Endodermal cell (in vitro differentiated cells): ENCODE measurements around the gene MYL9. TPM values are rescaled to one million over a fixed set of nuclear protein-coding genes. Genes with fewer than 3 reads are reported as not detected.

ENCODE experiments used
- DNase-seq: peaks from one replicate; pipeline ENCODE4 v3.0.0-alpha.2; 2017
- H3K27ac ChIP-seq: 2 replicates; pipeline ENCODE4 v1.5.1; 2013; ENCODE audit warnings: mild to moderate bottlenecking, low read depth, low read length, moderate library complexity
- H3K27me3 ChIP-seq: 2 replicates; pipeline ENCODE4 v1.6.1; 2013; ENCODE audit warnings: mild to moderate bottlenecking, low read length, moderate library complexity; ENCODE audit not compliant: insufficient read depth, control insufficient read depth, poor library complexity, severe bottlenecking
- H3K36me3 ChIP-seq: 2 replicates; pipeline ENCODE4 v1.7.0; 2013; ENCODE audit warnings: mild to moderate bottlenecking, low read length, moderate library complexity; ENCODE audit not compliant: control insufficient read depth, insufficient read depth
- H3K4me1 ChIP-seq: one replicate; pipeline ENCODE4 v1.7.0; 2013; ENCODE audit warnings: low read length; ENCODE audit not compliant: control insufficient read depth, insufficient read depth
- H3K4me3 ChIP-seq: 2 replicates; pipeline ENCODE4 v1.5.1; 2013; ENCODE audit warnings: mild to moderate bottlenecking, low read length, moderate library complexity
- H3K9ac ChIP-seq: 2 replicates; pipeline ENCODE4 v1.6.1; 2013; ENCODE audit warnings: mild to moderate bottlenecking, low read length, moderate library complexity; ENCODE audit not compliant: poor library complexity, severe bottlenecking; ENCODE audit errors: extremely low read depth
- H3K9me3 ChIP-seq: 2 replicates; pipeline ENCODE4 v1.6.1; 2013; ENCODE audit warnings: mild to moderate bottlenecking, low read length, moderate library complexity; ENCODE audit not compliant: control insufficient read depth
- H3K27ac Mint-ChIP-seq: 2 replicates; pipeline ENCODE4 v1.8.0; 2020; ENCODE audit warnings: mixed read lengths
- H3K27me3 Mint-ChIP-seq: 2 replicates; pipeline ENCODE4 v1.8.0; 2021; ENCODE audit warnings: mild to moderate bottlenecking, mixed read lengths; ENCODE audit not compliant: insufficient read depth
- H3K36me3 Mint-ChIP-seq: 2 replicates; pipeline ENCODE4 v1.8.0; 2020; ENCODE audit warnings: low read depth, mixed read lengths
- H3K4me1 Mint-ChIP-seq: 2 replicates; pipeline ENCODE4 v1.8.0; 2020; ENCODE audit warnings: mixed read lengths
- H3K4me3 Mint-ChIP-seq: 2 replicates; pipeline ENCODE4 v1.8.0; 2020; ENCODE audit warnings: mild to moderate bottlenecking, moderate library complexity, mixed read lengths
- H3K9me3 Mint-ChIP-seq: 2 replicates; pipeline ENCODE4 v1.8.0; 2020; ENCODE audit warnings: mild to moderate bottlenecking, mixed read lengths
- CTCF ChIP-seq: fragments of 200-600 bp; sonication (generic); conservative IDR thresholded peaks from 2 replicates; pipeline ENCODE4 v1.5.0; 2021; ENCODE audit warnings: antibody characterized with exemption, mild to moderate bottlenecking
- WGBS, 2 experiments: methylation state at CpG; one replicate each; pipeline versions ENCODE4 v1.1.5 to v1.1.7; 2013; ENCODE audit warnings: missing lambda C conversion rate in 2 of 2, mixed read lengths in 1 of 2; ENCODE audit not compliant: insufficient coverage in 1 of 2, insufficient read length in 1 of 2; 5-methylcytosine and 5-hydroxymethylcytosine counted together
- total RNA-seq, 2 donors: library from RNA; stranded (reverse); fragmentation: NEBNext Ultra II Directional in 1 of 2; extraction: Animal tissue kit (Norgen Biotek cat#: 25700) in 1 of 2; gene quantifications; 2 replicates in 1 of 2; 3 replicates in 1 of 2; pipeline ENCODE4 v1.2.1, GENCODE V29; 2021

Gene MYL9
- total RNA-seq, 2 donors from 2014 or later = 264 to 284 TPM

- 59 to 91% methylated on average over 4 of the region's 4 CpGs for WGBS, 2 experiments
- Histone ChIP-seq H3K27me3 (no peaks in the 10 kb centered on the region), H3K27ac (peak overlapping the region; percentile 67), H3K4me3 (no peak overlapping the region), H3K9me3 (no peaks in the 10 kb centered on the region), H3K36me3 (peaks cover 68% of the 10 kb centered on the region), H3K9ac (no peak overlapping the region), H3K4me1 (no peaks in the 10 kb centered on the region)
- H3K27me3 Mint-ChIP-seq = no peaks in the 10 kb centered on the region
- peak overlapping the region; percentile 44 for H3K27ac Mint-ChIP-seq
- H3K4me3 Mint-ChIP-seq = no peak overlapping the region
- no peak for TF ChIP-seq CTCF
- no peaks in the 10 kb centered on the region for H3K9me3 Mint-ChIP-seq
- DNase-seq = no peak
- H3K36me3 Mint-ChIP-seq = peaks cover 54% of the 10 kb centered on the region
- H3K4me1 Mint-ChIP-seq = no peaks in the 10 kb centered on the region
Observed at GRCh38 chr20:36497856-36498255, 43.5 kb upstream of the MYL9 start.

- H3K9me3 ChIP-seq = no peaks in the 10 kb centered on the region
- WGBS, 2 experiments = 91 to 95% methylated on average over 5 to 14 of the region's 14 CpGs
- H3K27me3 Mint-ChIP-seq = no peaks in the 10 kb centered on the region
- no peak overlapping the region for H3K4me3 ChIP-seq
- peak overlapping the region; percentile 67 for H3K27ac ChIP-seq
- peak overlapping the region; percentile 8 for H3K27ac Mint-ChIP-seq
- TF ChIP-seq CTCF = no peak
- H3K4me3 Mint-ChIP-seq = no peak overlapping the region
- peaks cover 57% of the 10 kb centered on the region for H3K36me3 Mint-ChIP-seq
- H3K36me3 ChIP-seq = peaks cover 70% of the 10 kb centered on the region
- DNase-seq = no peak
- H3K9ac ChIP-seq = no peak overlapping the region
- H3K9me3 Mint-ChIP-seq = no peaks in the 10 kb centered on the region
- H3K27me3 ChIP-seq = no peaks in the 10 kb centered on the region
- no peaks in the 10 kb centered on the region for H3K4me1 ChIP-seq
- no peaks in the 10 kb centered on the region for H3K4me1 Mint-ChIP-seq
Observed at GRCh38 chr20:36498386-36499179, 42.7 kb upstream of the MYL9 start.

- H3K36me3 ChIP-seq = peaks cover 72% of the 10 kb centered on the region
- no peak for TF ChIP-seq CTCF
- Mint-ChIP-seq H3K27ac (no peak overlapping the region), H3K27me3 (no peaks in the 10 kb centered on the region), H3K4me1 (no peaks in the 10 kb centered on the region), H3K4me3 (no peak overlapping the region), H3K36me3 (peaks cover 61% of the 10 kb centered on the region), H3K9me3 (no peaks in the 10 kb centered on the region)
- H3K9me3 ChIP-seq = no peaks in the 10 kb centered on the region
- H3K4me1 ChIP-seq = no peaks in the 10 kb centered on the region
- no peak overlapping the region for H3K4me3 ChIP-seq
- no peak overlapping the region for H3K27ac ChIP-seq
- DNase-seq = no peak
- no peak overlapping the region for H3K9ac ChIP-seq
- 93 to 97% methylated on average over 12 to 26 of the region's 26 CpGs for WGBS, 2 experiments
- no peaks in the 10 kb centered on the region for H3K27me3 ChIP-seq
Observed at GRCh38 chr20:36499211-36499610, 42.1 kb upstream of the MYL9 start.
